HepG2 (cell line): Measurements from ENCODE around the gene GEMIN4. TPM values are rescaled to one million over a fixed set of nuclear protein-coding genes. Genes with fewer than 3 reads are reported as not detected.
A peak's percentile ranks its signal among the peaks of the same experiment; 100 is the strongest.

Source experiments
- FOXC1 ChIP-seq: sonication (generic); formaldehyde crosslinking; IDR thresholded peaks from 2 replicates; pipeline ENCODE4 v1.8.0; 2022; ENCODE audit warnings: mild to moderate bottlenecking, missing genetic modification reagents, borderline replicate concordance
- MYC ChIP-seq: sonication (generic); formaldehyde crosslinking; IDR thresholded peaks from 2 replicates; pipeline ENCODE4 v1.9.0; 2021; ENCODE audit warnings: missing genetic modification reagents, borderline replicate concordance
- NFE2L2 ChIP-seq: fragments of 150-350 bp; IDR thresholded peaks from 2 replicates; pipeline ENCODE4 v1.6.1; 2014; ENCODE audit warnings: low read length
- SAFB2 ChIP-seq: sonication (generic); formaldehyde crosslinking; IDR thresholded peaks from 2 replicates; pipeline ENCODE4 v1.5.1; 2020; ENCODE audit warnings: missing genetic modification reagents, low read depth, mild to moderate bottlenecking, borderline replicate concordance
- TARDBP ChIP-seq: sonication (generic); formaldehyde crosslinking; IDR thresholded peaks from 2 replicates; pipeline ENCODE4 v1.8.0; 2022; ENCODE audit warnings: mild to moderate bottlenecking, missing genetic modification reagents
- TERF1 ChIP-seq: sonication (generic); formaldehyde crosslinking; IDR thresholded peaks from 2 replicates; pipeline ENCODE4 v1.8.0; 2022; ENCODE audit warnings: mild to moderate bottlenecking, missing genetic modification reagents, moderate library complexity
- YY1 ChIP-seq: IDR thresholded peaks from 2 replicates; pipeline ENCODE4 v1.6.1; 2011; ENCODE audit warnings: low read length, low read depth, moderate library complexity, mild to moderate bottlenecking; ENCODE audit not compliant: insufficient read depth, insufficient replicate concordance
- ZBTB3 ChIP-seq: sonication (generic); formaldehyde crosslinking; IDR thresholded peaks from 2 replicates; pipeline ENCODE4 v1.4.0; 2020; ENCODE audit warnings: low read depth, mild to moderate bottlenecking, moderate library complexity, missing genetic modification reagents, borderline replicate concordance
- ZBTB4 ChIP-seq: sonication (generic); formaldehyde crosslinking; IDR thresholded peaks from 2 replicates; pipeline ENCODE4 v1.4.0; 2020; ENCODE audit warnings: missing genetic modification reagents, mild to moderate bottlenecking, borderline replicate concordance
- ZMYM3 ChIP-seq: sonication (generic); formaldehyde crosslinking; IDR thresholded peaks from 2 replicates; pipeline ENCODE4 v1.5.1; 2020; ENCODE audit warnings: mild to moderate bottlenecking, missing genetic modification reagents
- ZNF414 ChIP-seq: sonication (generic); formaldehyde crosslinking; IDR thresholded peaks from 2 replicates; pipeline ENCODE4 v1.5.0; 2020; ENCODE audit warnings: missing genetic modification reagents
- ZNF552 ChIP-seq: sonication (generic); formaldehyde crosslinking; IDR thresholded peaks from 2 replicates; pipeline ENCODE4 v1.9.0; 2022; ENCODE audit warnings: missing genetic modification reagents, mild to moderate bottlenecking, borderline replicate concordance
- ZNF687 ChIP-seq: sonication (generic); formaldehyde crosslinking; IDR thresholded peaks from 2 replicates; pipeline ENCODE4 v1.5.1; 2020; ENCODE audit warnings: mild to moderate bottlenecking, missing genetic modification reagents, moderate library complexity
- ZNF777 ChIP-seq: sonication (generic); formaldehyde crosslinking; IDR thresholded peaks from 2 replicates; pipeline ENCODE4 v1.4.0; 2020; ENCODE audit warnings: missing genetic modification reagents
- ZNF800 ChIP-seq: sonication (generic); formaldehyde crosslinking; IDR thresholded peaks from 2 replicates; pipeline ENCODE4 v1.4.0; 2020; ENCODE audit warnings: missing genetic modification reagents
- polyA plus RNA-seq, 8 experiments: library from polyadenylated mRNA; depleted of rRNA in 3 of 8; stranded (reverse) in 7 of 8; unstranded in 1 of 8; fragments of >200 nt; fragmentation: Illumina TruSeq in 4 of 8; extraction: Trizol in 4 of 8; gene quantifications; 2 replicates each; pipeline versions ENCODE4 v1.2.1 to v1.2.3, GENCODE V29; 2011 to 2016; ENCODE audit warnings: low read depth in 4 of 8, missing spikeins in 1 of 8, mixed read lengths in 1 of 8; ENCODE audit not compliant: insufficient read depth in 1 of 8
- total RNA-seq, 5 experiments: library from RNA; depleted of rRNA; stranded (reverse); fragments of >200 nt; fragmentation: Illumina TruSeq; extraction: Trizol; gene quantifications; 2 replicates each; pipeline ENCODE4 v1.2.3, GENCODE V29; 2016; ENCODE audit warnings: low read depth in 1 of 5

The GEMIN4 gene
- total and polyA plus RNA-seq, 2 of the 13 experiments (the other 11 are each of a cell fraction or from before 2014, with no cell fraction given): 10.8 to 22.7 TPM

- TF ChIP-seq ZNF687 (CRISPR knock-in tag) (peak; percentile 46), ZBTB4 (CRISPR knock-in tag) (peak; percentile 45; the same call in 1 of the 2 replicates), NFE2L2 (no peak), MYC (peak; percentile 40; the same call in 1 of the 2 replicates), ZNF800 (CRISPR knock-in tag) (0 out of 2 replicates have a peak, but pooled peaks have one; percentile 50), SAFB2 (0 out of 2 replicates have a peak, but pooled peaks have one; percentile 51), ZBTB3 (CRISPR knock-in tag) (no peak), ZMYM3 (CRISPR knock-in tag) (0 out of 2 replicates have a peak, but pooled peaks have one; percentile 47), FOXC1 (CRISPR knock-in tag) (peak; percentile 51; the same call in 1 of the 2 replicates), ZNF414 (CRISPR knock-in tag) (0 out of 2 replicates have a peak, but pooled peaks have one; percentile 30), YY1 (peak; percentile 22), ZNF552 (CRISPR knock-in tag) (no peak), TERF1 (CRISPR knock-in tag) (0 out of 2 replicates have a peak, but pooled peaks have one; percentile 50), TARDBP (CRISPR knock-in tag) (0 out of 2 replicates have a peak, but pooled peaks have one; percentile 21), ZNF777 (CRISPR knock-in tag) (no peak)
Measured at GRCh38 chr17:726271-726919, 25.7 kb downstream of the GEMIN4 start (continued).
